SK-MEL-5 (cell line): ENCODE measurements around the gene PRR23E. TPM values are rescaled to one million over a fixed set of nuclear protein-coding genes. Genes with fewer than 3 reads are reported as not detected.

Experiments used
- DNase-seq: peaks from one replicate; pipeline ENCODE4 v3.0.0-alpha.2; 2016; ENCODE audit warnings: low read depth, low spot score
- in situ Hi-C: cut with HindIII; loops from 2 replicates; pipeline ENCODE4 v1.10.0; 2016; ENCODE audit warnings: low sequenced_read_pairs, high pct_unique_total_duplicates, low pct_unique_long_range_greater_than_20kb
- total RNA-seq: library from RNA; depleted of rRNA; stranded (reverse); fragments of >200 nt; shearing (Covaris generic); gene quantifications from 2 replicates; pipeline ENCODE4 v1.2.3, GENCODE V29; 2014

PRR23E gene
- total RNA-seq, 1 experiment from 2014 or later: not detected

DNA sequence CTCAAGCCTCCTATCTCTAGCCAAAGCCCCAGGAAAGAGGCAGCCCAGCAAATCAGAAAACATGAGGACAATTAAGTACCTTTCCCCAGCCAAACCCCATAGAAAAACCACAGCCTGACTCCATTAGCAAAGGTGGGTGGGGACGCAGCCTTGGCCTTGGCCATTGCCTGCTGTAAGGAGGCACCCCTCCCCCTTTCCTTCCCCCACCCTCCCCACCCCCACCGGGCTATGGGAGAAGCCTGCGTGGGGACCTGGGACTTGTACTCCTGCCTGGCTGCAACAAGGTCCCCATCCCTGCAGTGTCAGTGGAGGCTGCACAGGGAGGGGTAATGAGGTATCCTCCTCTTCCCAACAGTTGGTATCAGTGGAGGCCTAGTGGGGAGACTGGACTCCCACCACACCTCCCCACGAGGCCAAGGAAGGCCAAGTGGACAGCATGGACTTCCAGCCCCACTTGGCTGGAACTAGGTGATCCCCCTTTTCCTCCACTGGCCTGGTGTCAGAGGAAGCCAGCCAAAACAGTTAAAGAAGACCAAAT, 20.5 kb downstream of the PRR23E start:
- in situ Hi-C loops: no loop called here
- DNase-seq: no peak

DNA sequence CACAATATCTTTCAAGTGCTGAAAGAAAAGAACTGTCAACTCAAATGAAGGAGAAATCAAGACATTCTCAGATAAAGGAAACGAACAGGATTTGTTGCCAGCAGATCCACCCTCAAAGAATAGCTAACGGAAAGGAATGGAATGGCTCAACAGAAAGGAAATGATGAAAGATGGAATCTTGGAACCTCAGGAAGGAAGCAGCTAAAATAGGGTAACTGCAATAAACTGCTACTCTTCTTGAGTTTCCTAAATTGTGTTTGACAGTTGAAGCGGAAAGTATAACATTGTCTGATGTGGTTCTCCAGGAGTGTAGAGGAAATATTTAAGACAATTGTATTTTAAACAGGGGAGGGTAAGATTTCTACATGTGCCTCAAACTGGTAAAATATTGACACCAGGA, 22.0 kb downstream of the PRR23E start:
- in situ Hi-C loops: no loop called here

DNA sequence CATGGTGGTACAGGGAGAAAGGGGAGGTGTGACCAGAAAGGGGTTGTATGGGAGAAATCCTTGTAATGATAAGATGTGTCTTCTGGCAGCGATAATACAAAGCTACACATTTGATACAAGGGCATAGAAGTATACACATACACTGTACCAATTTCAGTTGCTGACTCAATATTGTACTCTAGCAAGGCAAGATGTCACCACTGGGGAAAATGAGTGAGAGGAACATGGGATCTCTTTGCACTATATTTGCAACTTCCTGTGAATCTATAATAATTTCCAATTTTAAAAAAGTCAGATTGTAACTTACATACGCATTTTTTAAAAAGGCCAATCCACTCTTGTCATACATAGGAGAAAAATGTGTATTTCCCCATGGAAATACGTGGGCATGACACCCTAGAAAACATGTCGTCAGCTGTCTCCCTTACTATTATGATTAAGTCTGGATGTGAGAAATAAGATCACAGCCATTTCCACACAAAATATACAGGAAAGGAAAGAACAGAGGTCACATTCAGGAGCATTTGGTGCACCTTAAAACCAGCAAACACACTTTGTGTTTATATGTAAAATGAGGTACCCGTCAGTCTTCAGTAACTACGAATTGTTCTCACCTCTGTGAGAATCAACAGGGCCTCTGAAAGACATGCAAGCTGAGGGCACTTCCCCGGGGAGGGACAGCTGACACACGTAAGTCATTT, 22.9 kb downstream of the PRR23E start:
- DNase-seq: no peak

More for the DNA sequence above, 22.0 kb downstream of the PRR23E start:
- DNase-seq: no peak

DNA sequence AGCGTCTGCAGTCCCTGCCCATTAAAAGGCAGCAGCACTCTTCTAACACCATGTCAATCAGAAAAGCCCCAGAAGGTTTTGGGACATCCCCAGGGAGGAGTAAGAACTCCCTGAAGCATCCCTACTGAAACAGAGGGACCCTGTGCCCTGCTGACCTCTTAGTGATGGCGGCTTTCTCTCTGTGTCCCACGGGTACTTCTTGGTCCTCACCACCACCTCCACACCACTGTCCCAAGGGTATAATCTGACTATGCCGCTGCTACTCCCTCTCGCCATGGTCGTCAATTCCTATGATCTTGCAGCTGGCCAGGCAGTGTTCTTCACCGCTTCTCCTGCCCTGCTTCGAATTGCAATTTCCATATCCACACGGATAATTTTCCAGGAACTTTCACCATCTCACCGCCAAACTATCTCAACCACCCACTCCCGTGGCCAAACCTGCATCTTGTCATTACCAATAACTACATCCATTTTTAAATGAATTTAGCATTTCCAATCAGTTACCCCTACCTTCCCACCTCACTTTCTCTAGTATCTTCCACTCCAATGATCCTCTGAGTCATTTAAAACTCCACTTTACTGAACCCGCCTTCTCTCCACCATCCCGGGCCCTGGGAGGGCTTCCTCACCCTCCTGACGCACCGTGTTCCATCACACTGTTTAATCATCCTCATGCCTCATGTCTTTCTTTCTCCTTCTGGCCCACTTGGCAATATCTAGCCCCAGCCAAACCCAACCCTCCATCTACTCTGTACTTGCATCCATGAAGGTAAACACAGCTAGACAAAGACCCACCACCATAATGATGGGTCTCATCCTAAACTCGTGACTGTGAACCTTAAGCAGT, 23.7 kb downstream of the PRR23E start:
- in situ Hi-C loops: no loop called here
- DNase-seq: no peak

More for the DNA sequence above, 22.9 kb downstream of the PRR23E start:
- in situ Hi-C loops: no loop called here

DNA sequence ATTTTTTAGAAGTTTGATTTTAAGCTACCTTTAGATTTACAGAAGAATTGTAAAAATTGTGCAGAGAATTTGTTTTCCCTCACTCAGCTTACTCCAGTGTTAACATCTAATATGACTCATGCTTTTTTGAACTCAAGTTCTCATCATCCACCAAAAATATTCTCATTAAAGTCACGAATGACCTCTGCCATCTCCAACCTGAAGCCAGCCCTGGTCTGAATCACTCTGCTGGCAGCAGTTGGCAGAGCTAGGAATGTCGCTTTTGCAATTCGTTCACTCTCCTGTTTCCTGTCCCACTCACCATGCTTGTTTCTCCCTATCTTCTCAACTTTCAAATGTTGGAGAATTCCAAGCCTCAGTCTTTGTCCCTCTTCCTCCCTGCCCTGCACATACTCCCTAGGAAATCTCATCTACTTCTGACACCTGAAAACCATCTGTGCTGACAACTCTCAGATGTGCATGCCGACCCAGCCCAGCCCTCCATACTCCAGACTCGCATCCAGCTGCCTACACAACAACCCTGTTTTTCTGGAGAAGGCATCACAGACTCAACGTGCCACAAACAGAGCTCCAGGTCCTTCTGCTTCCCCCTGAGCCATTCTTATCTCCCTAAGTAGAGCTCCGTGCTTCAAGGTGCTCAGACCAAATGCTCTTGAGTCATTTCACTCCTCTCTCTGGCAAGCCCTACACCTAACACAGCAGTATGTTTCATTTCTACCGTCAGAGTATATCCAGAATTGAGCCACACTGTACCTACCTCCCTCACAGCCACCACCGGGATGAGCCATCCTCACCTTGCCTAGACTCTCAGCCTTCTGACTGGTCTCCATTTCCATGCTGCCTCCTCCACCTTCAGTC, 24.9 kb downstream of the PRR23E start:
- no peak for DNase-seq

DNA sequence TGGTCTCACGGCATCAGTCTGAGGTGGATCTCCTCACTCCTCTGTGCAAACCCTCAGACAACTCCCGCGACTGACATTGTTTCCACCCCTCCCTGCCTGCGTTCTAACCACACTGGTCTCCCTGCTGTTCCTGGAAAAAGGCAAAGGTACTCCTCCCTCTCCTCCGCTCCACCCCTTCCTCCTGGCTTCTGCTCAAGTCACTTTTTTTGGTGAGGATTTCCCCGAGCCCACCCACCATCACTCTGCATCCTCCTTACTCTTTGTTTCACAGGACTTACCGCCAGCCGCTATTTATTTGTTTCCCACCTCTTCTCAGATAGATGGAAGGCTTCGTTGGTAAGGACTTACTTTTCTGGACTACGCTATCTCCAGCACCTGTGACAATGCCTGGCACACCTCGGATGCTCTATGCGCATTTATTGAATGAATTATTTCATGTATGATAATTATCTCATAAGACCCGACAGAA, 25.6 kb downstream of the PRR23E start:
- in situ Hi-C loops: no loop called here
- no peak for DNase-seq

More for the DNA sequence above, 24.9 kb downstream of the PRR23E start:
- in situ Hi-C loops: no loop called here

DNA sequence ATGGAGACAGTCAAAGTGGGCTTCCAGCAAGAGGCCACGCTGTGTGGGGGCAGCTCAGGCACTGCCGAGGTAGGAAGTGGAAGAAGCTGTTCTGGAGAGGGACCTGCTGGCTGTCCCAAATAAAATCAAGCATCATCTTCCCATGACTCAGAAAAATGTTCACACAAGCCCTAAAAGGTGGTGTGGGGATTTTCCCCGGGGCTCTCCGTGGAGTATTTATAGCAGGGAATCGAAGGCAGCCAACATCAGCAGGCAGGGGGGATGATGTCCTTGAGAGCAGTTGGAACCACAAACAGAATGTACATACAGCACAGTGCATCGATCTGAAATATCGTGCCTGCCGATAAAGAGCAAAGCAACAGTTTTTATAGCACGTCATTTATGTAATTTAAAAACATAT, 27.6 kb downstream of the PRR23E start:
- in situ Hi-C loops: no loop called here
- no peak for DNase-seq

DNA sequence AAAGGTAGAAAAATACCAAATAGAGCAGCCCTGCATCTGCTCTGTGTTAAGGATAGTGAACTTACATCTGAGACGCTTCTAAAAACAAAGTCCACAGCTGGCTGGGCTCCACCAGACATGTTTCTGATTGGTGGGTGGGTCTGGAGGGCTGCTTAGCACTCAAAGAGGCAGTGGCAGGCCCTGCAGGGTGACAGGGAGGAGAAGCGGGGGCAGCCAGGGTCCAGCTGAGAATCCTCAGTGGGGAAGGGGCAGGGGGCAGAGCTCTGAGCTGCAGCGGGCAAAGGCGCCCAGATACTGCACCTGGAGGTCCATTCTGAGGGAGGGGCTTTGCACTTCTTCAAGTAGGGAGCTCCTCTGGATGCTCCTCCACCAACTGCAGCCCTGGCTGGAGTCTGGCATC, 28.1 kb downstream of the PRR23E start:
- DNase-seq: no peak
- in situ Hi-C loops: no loop called here

DNA sequence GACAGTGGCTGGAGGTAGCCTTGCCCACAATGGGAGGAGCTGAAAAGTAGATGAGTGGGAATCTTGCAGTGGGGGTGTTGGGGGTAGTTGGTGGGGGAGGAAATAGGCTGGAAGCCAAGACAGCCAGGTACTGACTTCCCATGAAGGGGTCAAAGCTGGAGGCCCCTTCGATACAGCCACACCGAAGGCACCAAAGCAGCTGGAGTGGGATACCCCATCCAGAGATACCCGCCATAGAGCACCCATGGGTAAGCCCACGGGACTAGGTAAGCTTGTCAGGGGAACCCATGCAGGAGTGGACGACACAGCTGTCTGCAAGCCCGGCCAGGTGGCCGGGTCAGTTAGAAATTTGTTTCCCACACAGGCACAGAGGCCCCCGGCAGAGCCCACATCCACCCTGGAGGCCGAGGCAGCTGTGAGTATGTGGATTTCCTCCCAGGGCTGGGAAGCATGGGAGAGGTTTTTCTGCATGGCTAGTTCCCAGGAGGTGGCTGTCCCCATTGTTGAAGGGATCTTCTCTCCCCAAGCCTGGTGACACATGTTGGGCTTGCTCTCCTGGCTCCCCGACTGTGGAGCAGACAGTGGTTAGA, 28.6 kb downstream of the PRR23E start:
- no peak for DNase-seq
- in situ Hi-C loops: no loop called here

DNA sequence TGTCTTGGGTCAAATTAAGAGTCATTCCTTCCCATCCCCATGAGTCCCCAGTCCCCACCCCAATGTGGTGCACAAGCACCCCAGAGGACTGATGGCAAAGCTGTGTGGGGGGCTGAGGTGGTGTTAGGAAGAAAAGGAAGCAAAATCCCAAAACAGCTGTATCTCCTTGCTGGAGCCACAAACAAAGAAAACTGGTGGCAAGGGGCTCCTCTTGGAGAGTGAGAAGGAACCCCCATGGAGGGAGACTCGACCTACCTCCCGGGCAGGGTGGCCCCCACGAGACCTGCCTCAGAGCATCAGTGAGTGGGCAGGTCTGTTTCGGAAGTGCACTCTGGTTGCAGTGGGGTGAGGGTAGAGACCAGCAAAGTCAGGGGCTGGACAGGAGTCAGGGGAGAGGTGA, 29.2 kb downstream of the PRR23E start:
- no peak for DNase-seq
- in situ Hi-C loops: no loop called here

DNA sequence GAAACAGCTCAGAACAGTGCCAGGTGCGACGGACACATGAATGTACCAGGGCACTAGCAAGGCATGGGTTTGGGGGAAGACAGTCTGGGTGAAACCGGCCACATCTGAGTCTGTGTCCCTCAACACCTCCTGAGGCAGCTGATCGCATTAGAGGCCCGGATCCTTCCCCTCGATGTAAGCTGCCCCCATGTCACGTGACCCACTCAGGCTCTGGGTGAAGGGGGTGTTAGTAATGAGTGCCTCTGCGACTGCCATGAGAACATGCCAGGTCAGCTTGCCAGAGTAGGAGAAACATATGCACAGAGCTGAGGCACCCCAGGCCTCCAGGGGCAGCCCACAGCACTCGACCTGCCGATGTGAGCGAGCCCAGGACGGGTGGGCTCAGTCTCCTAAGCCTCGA, 29.7 kb downstream of the PRR23E start:
- in situ Hi-C loops: no loop called here
- DNase-seq: no peak

DNA sequence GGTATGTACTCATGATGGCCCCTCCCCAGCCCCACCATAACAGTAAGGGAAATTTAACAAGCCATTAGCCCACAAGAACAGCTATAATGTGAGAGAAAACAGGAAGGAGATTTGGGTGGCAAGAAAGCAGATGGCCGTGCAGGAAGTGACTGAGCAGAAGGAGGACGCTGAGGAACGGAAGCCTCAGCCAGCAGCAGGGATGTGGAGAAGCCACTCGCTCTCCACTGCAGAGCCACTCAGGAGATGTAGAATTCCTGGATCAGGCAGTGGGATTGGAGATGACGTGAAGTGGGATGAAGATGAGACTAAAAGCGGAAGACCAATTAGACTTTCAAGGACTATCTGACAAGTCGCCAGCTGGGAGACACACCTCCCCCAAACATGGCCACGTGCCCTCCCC, 31.2 kb downstream of the PRR23E start:
- in situ Hi-C loops: no loop called here
- no peak for DNase-seq

DNA sequence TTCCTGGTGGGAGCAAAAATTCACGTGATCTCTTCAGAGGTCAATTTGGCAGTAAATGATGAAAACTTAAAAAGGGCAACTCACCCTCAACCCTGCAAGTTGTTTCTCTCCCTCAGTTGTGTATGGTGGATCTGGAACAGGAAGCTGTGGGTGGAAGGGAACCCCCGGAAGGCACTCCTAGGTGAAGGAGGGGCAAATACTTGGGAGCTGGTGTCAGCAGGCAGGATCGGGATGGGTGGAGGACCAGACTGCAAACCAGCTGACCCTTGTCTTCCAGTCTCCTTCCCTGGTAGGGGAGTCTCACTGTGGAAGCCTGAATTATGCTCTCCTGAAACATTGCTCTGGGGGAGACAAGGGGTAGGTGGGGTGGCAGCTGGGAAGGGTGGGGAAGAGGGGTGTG, 33.5 kb downstream of the PRR23E start:
- in situ Hi-C loops: no loop called here
- no peak for DNase-seq

DNA sequence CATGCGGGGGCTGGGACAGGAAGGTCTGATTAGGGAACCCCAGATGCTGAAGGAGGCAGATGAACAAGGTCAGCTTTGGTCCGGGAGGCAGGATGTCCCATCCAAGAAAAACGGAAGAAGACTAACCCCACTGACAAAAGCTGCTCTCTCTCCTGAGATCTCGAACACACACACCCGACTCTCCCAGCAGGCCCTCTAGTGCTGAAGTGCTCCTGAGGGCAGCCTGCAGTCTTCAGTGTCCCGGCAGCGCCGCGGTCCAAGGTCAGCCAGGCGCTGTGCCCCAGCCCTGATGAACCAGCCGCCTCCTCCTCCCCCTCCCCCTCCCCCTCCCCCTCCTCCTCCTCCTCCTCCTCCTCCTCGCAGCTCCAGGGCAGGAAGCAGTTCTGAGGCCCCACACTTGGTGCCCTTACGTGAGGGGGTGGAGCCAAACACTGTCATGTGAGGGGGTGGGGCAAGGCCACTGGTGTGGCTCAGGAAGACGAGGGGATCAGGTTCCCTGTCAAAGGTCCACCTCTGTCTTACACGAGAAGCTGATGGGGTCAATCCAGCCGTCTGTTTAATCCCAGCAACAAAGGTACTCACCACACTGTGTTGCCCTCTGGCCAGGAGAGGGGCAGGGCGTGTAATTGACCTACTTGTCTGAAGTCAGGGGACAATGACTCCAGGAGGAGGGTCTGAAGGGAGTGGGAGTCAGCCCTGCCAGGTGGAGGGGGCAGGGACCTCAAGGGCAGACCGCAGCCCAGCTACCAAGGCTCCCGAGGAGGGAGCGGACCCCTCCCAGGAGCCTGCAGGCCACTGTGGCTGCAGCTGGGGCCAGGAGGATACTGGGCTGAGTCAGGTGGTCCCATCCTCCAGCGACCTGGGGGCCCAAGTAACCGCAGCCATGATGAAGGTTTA, 34.3 kb downstream of the PRR23E start:
- in situ Hi-C loops: no loop called here
- no peak for DNase-seq

DNA sequence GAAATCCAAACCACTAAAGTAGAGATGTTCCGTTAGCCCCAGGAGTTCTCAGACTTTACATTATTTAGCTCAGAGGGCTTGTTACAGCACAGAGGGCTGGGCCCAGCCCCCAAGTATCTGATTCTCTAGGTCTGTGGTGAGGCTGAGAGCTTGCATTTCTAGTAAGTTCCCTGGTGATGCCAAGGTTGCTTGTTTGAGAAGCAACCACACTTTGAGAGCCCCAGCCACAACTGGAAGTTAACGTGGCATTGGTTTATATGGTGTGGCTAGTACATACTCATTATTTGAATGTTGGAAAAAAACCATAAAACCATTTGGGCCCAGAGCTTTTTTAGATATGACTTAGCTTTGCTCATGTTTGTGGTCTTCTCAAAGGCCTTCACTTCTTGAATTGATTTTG, 35.9 kb downstream of the PRR23E start:
- DNase-seq: no peak
- in situ Hi-C loops: no loop called here

DNA sequence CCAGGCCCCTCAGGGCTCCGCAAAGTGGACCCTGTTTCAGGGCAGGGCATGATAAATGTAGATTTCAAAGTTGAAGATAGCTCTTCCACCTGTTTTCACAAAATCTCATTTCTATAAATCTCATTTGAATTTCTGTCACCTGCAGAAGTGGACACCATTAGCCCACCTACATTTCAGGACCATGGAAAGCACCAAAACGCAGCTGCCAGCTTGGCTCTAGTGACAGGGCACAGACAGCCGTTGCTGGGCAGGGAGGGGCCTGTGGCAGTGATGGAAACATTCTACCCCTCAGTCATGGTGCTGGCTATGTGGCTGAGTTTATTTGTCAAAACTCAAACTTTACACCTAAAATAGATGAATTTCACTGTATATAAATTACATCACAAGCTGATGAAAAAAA, 40.4 kb downstream of the PRR23E start:
- DNase-seq: no peak
- in situ Hi-C loops: no loop called here

DNA sequence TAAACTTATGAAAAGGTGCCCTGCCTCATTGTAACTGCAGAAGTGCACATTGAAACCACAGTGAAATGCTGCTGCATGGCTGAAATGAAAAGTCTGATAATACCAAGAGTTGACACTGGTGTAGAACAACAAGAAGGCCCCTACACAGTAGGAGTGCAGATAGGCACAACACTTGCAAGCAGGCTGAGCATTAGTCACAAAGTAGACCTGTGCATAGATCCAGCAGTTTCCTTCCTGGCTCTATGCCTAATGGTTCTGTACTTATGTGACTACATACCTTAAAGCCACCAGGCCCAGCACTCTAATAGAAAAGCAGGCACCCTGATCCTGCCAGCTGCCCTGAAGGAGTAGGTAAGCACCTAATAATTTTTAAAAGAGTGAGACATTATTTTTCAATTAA, 41.8 kb downstream of the PRR23E start:
- in situ Hi-C loops: no loop called here
- DNase-seq: no peak
